GM18502 (cell line): Measurements from ENCODE around the gene ZSCAN32.

Experiments
- ATAC-seq: cut with Tn5 transposase; IDR thresholded peaks from one replicate; pipeline ENCODE4 v1.9.1; 2021; ENCODE audit warnings: mild to moderate bottlenecking; ENCODE audit not compliant: unreplicated experiment, poor library complexity

ZSCAN32 gene

GRCh38 chr16:3400779-3401688 lies at the start of gene ZSCAN32, which contains the start of gene ZNF174:
Gene ZSCAN32 (minus strand): TSS chr16:3401004. CDS start chr16:3397557, 3,447 bp downstream.
Gene ZNF174 (plus strand): TSS chr16:3401215. CDS start chr16:3402005, 790 bp downstream.
- ATAC-seq, result peak; percentile 96

- peak; percentile 36 for ATAC-seq
These were observed 43.2 kb upstream of the ZSCAN32 start for GRCh38 chr16:3444032-3444388.

GRCh38 chr16:3443108-3444031 lies 42.6 kb upstream of the ZSCAN32 start, which contains the start of the genes NAA60 and ZNF597:
Gene NAA60 (plus strand): TSS chr16:3443680. CDS start chr16:3476228, 32,548 bp downstream.
Gene ZNF597 (minus strand): TSS chr16:3443504. CDS start chr16:3443153, 351 bp downstream.
- ATAC-seq, result peak; percentile 92

GRCh38 chr16:3439637-3440036 lies 38.8 kb upstream of the ZSCAN32 start:
- ATAC-seq, result no peak

GRCh38 chr16:3434373-3434772 lies 33.6 kb upstream of the ZSCAN32 start:
- no peak for ATAC-seq

GRCh38 chr16:3431779-3432219 lies 31.0 kb upstream of the ZSCAN32 start:
- ATAC-seq, result no peak

- ATAC-seq, result no peak
These were observed 13.1 kb upstream of the ZSCAN32 start for GRCh38 chr16:3413730-3414379.

GRCh38 chr16:3408561-3409197 lies 7.9 kb upstream of the ZSCAN32 start:
- no peak for ATAC-seq

- ATAC-seq, result no peak
These were observed 1.1 kb upstream of the ZSCAN32 start for GRCh38 chr16:3401719-3402397.

- no peak for ATAC-seq
These were observed 392 bp downstream of the ZSCAN32 start for GRCh38 chr16:3400446-3400778.

GRCh38 chr16:3389663-3390338 lies 11.0 kb downstream of the ZSCAN32 start:
- ATAC-seq, result no peak

GRCh38 chr16:3388325-3388724 lies 12.5 kb downstream of the ZSCAN32 start:
- ATAC-seq, result no peak

GRCh38 chr16:3383045-3383448 lies 17.8 kb downstream of the ZSCAN32 start:
- ATAC-seq, result no peak

GRCh38 chr16:3377917-3378316 lies 22.9 kb downstream of the ZSCAN32 start:
- no peak for ATAC-seq

- no peak for ATAC-seq
These were observed 25.1 kb downstream of the ZSCAN32 start for GRCh38 chr16:3375680-3376079.

- no peak for ATAC-seq
These were observed 31.7 kb downstream of the ZSCAN32 start for GRCh38 chr16:3369073-3369472.

- peak; percentile 65 for ATAC-seq
These were observed 35.9 kb downstream of the ZSCAN32 start for GRCh38 chr16:3364774-3365427.

- no peak for ATAC-seq
These were observed 37.0 kb downstream of the ZSCAN32 start for GRCh38 chr16:3363793-3364192.
